ENCODE results near the gene FADS1.

GRCh38 chr11:61848631-61849030, 31.8 kb upstream of the FADS1 start:
- TF ChIP-seq, protein P1, sequence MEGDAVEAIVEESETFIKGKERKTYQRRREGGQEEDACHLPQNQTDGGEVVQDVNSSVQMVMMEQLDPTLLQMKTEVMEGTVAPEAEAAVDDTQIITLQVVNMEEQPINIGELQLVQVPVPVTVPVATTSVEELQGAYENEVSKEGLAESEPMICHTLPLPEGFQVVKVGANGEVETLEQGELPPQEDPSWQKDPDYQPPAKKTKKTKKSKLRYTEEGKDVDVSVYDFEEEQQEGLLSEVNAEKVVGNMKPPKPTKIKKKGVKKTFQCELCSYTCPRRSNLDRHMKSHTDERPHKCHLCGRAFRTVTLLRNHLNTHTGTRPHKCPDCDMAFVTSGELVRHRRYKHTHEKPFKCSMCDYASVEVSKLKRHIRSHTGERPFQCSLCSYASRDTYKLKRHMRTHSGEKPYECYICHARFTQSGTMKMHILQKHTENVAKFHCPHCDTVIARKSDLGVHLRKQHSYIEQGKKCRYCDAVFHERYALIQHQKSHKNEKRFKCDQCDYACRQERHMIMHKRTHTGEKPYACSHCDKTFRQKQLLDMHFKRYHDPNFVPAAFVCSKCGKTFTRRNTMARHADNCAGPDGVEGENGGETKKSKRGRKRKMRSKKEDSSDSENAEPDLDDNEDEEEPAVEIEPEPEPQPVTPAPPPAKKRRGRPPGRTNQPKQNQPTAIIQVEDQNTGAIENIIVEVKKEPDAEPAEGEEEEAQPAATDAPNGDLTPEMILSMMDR (conservative IDR thresholded peaks at IDR 0.05 in 1 of 2, IDR thresholded peaks at IDR 0.05 in 1 of 2; ENCODE audit: low read depth in 1 of 2, low read length in 2 of 2), result no peak
- TF ChIP-seq EZH2 (IDR thresholded peaks at IDR 0.05; ENCODE audit: low read length, missing control alignments), result no peak
